ENCODE results near the gene TRIO. TPM values are rescaled to one million over a fixed set of nuclear protein-coding genes. Genes with fewer than 3 reads are reported as not detected.

TRIO gene
- total and polyA plus RNA-seq, 7 donors, result 18.5 to 77.5 (median 35.0) TPM

DNA sequence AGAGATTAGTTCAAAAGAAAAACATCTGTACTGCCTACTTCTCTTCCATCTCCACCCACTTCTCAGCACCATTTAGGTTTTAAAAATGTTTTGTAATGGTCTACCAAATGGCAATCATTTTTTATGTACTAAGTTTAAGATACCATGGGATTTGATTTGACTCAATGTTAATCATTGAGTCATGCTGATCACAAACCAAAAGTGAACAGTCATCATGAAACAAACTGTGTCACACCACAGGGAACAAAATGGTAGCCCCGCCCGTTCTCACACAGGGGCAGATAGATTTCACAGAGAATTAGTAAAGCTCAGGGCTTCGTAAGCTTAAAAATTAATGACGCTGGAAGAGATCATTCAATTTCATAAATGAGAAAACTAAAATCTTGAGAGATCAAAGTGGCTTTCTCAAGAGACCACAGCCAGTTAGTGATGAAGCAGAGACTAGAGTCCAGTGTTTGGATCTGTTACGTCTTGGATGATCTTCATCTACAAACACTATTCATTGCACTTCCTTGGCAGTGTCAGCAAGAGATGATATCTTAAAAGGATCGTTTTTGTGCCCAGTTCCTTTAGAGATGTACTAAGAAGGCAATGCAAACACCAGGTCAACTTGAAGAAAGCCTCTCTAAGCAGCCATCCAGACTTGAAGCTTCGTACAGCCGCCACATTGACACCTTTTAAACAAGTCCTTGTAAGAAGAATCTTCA is 33.9 kb upstream of the TRIO start:
- TF ChIP-seq CTCF (IDR thresholded peaks at IDR 0.05), result no peak
- 66 to 78% (median 76%) methylated on average over 8 of the region's 8 CpGs for WGBS, 3 donors
- no peaks in the 10 kb centered on the region for H3K27me3 ChIP-seq (ENCODE audit: insufficient read depth in 3 of 3, low read length in 2 of 3)
- no peaks in the 10 kb centered on the region for H3K9me3 ChIP-seq
- peak; percentile 42 to 69 (median 62) for ATAC-seq
- H3K4me1 ChIP-seq, result no peaks in the 10 kb centered on the region
- no peak overlapping the region for H3K4me3 ChIP-seq
- no peak overlapping the region for H3K27ac ChIP-seq
- no peaks in the 10 kb centered on the region for H3K36me3 ChIP-seq (ENCODE audit: insufficient read depth in 1 of 2, low read depth in 1 of 2)
- intact Hi-C loops (cut with DNase I), result loop anchor here (2.0 to 10.0 kb wide), 2 partner anchors 124 to 162 kb away; no protein-coding TSS in a partner anchor
- peak in 1 of 2 donors; percentile 55 for DNase-seq

DNA sequence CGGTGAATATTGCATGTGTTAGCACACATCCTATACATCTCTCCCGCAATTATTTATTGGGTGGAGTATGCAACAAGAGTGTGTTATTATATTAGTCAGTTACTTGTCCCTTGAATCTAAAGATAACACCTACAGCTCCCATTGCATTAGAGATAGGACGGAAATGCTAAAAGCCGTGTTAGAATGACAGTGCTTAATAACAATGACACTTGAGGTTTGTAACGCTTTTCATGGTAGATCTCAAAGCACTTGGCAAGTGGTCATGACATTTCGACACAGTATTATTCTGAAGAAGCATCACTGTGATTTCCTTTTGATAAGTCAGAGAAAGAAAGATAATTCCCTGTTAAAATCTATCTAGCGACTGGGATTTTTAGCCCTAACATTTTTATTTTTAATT is 33.4 kb upstream of the TRIO start:
- ATAC-seq, result no peak
- 76 to 84% (median 78%) methylated on average over 7 of the region's 7 CpGs for WGBS, 3 donors
- TF ChIP-seq CTCF (IDR thresholded peaks at IDR 0.05), result no peak
- Histone ChIP-seq H3K4me1 (no peaks in the 10 kb centered on the region), H3K27me3 (ENCODE audit: insufficient read depth in 3 of 3, low read length in 2 of 3) (no peaks in the 10 kb centered on the region), H3K9me3 (no peaks in the 10 kb centered on the region), H3K4me3 (no peak overlapping the region), H3K27ac (no peak overlapping the region), H3K36me3 (ENCODE audit: insufficient read depth in 1 of 2, low read depth in 1 of 2) (no peaks in the 10 kb centered on the region)
- DNase-seq, result no peak
- intact Hi-C loops (cut with DNase I), result loop anchor here (2.0 to 10.0 kb wide), 2 partner anchors 125 to 161 kb away; no protein-coding TSS in a partner anchor

GRCh38 chr5:14110196-14110595 is 32.9 kb upstream of the TRIO start:
- no peaks in the 10 kb centered on the region for H3K36me3 ChIP-seq (ENCODE audit: insufficient read depth in 1 of 2, low read depth in 1 of 2)
- TF ChIP-seq CTCF (IDR thresholded peaks at IDR 0.05), result no peak
- no peaks in the 10 kb centered on the region for H3K27me3 ChIP-seq (ENCODE audit: insufficient read depth in 3 of 3, low read length in 2 of 3)
- ATAC-seq (no peak), DNase-seq (no peak)
- no peak overlapping the region for H3K27ac ChIP-seq
- no peak overlapping the region for H3K4me3 ChIP-seq
- no peaks in the 10 kb centered on the region for H3K9me3 ChIP-seq
- WGBS, 3 donors, result 46 to 65% (median 54%) methylated on average over 4 of the region's 4 CpGs
- no peaks in the 10 kb centered on the region for H3K4me1 ChIP-seq
- intact Hi-C loops (cut with DNase I), result no loop called here

DNA sequence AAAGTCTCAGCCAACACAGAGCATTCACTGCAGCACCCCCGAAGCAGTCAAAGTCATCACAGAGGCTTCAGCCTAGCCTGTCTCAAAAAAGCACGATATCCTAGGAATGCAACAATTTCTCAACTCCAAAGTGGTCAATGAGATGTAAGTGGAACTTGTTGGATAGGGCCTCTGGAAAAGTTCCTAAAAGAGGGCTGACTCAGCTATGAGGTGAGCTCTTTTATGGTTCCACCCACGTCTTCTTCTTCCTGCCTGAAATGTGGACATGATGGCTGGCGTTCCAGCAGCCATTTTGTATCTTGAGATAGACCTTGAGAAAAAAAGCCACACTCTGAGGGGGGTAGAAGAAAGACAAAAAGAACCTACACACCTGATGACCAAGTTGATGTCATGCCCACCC is 32.5 kb upstream of the TRIO start:
- no peak for ATAC-seq
- H3K4me1 ChIP-seq, result no peaks in the 10 kb centered on the region
- H3K27me3 ChIP-seq (ENCODE audit: insufficient read depth in 3 of 3, low read length in 2 of 3), result no peaks in the 10 kb centered on the region
- DNase-seq, result no peak
- no peaks in the 10 kb centered on the region for H3K36me3 ChIP-seq (ENCODE audit: insufficient read depth in 1 of 2, low read depth in 1 of 2)
- H3K27ac ChIP-seq, result no peak overlapping the region
- H3K4me3 ChIP-seq, result no peak overlapping the region
- intact Hi-C loops (cut with DNase I), result no loop called here
- TF ChIP-seq CTCF (IDR thresholded peaks at IDR 0.05), result no peak
- no peaks in the 10 kb centered on the region for H3K9me3 ChIP-seq
- WGBS, 3 donors, result 76 to 92% (median 83%) methylated on average over 4 of the region's 4 CpGs

Measured in psoas muscle (tissue), 8 donors.